ENCODE data around the gene PAPSS2. TPM values are rescaled to one million over a fixed set of nuclear protein-coding genes. Genes with fewer than 3 reads are reported as not detected.
A peak's percentile ranks its signal among the peaks of the same experiment; 100 is the strongest.

PAPSS2 gene
- total RNA-seq, 6 experiments from 2014 or later: 65.3 to 158 (median 105) TPM

DNA sequence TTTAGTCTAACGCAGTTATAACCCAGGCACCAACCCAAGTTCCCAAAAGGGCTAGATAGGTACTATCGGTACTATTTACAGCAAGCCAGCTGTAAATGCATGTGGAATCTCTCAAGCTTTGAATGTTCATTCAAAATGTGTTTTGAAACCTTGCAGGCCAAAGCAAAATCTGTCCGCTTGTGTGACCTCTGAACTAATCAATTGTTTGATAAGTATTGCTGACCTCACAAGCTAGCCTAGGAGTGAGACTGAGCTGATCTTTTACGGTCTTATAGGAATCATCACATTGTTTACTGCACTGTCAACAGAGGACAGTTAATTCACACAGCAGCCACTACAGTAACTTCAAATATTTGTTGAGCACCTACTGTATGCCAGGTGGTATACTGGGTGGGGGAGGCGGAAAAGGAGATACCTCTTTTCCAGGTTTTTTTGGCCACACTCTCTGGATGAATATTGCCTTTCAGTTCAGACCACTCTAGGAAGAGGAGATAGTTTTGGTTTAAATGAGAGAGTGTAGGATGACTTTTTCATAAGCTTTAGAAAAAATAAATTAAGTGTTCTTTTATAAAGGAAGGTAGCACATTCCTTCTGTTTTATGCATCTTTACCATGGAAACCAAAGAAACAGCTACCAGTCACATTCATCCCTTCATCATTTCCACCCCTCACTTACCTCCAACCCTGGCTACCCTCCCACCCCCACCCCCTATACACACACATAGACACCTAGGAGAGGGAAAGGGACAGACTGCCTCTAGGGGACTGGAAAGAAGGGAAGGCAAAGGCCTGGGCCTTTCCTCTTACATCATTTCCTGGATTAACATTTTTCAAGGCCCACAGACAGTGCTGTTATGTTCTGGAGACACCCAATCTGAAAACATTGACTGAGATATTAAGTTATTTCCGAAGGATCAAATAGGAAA, 2.4 kb downstream of the PAPSS2 start:
- 29% methylated on average over 6 of the region's 6 CpGs for WGBS (ENCODE audit: insufficient coverage, low coverage, low lambda C conversion rate, missing lambda C conversion rate)
- DNase-seq (no peak), ATAC-seq (peak; percentile 41 to 53 (median 47))
- Histone ChIP-seq H3K27ac (peak overlapping the region; percentile 88 to 96 (median 92)), H3K9me3 (no peaks in the 10 kb centered on the region), H3K27me3 (no peaks in the 10 kb centered on the region), H3K4me3 (peak overlapping the region; percentile 70 to 90 (median 88)), H3K4me1 (peaks cover 0 to 44% (median 20%) of the 10 kb centered on the region in 4 donors), H3K36me3 (peaks cover 0 to 6% (median 0%) of the 10 kb centered on the region in 4 donors)
- intact Hi-C loops (cut with DNase I): no loop called here
- peak; percentile 41 for TF ChIP-seq POLR2A (IDR thresholded peaks at IDR 0.05)
- TF ChIP-seq, protein P1, sequence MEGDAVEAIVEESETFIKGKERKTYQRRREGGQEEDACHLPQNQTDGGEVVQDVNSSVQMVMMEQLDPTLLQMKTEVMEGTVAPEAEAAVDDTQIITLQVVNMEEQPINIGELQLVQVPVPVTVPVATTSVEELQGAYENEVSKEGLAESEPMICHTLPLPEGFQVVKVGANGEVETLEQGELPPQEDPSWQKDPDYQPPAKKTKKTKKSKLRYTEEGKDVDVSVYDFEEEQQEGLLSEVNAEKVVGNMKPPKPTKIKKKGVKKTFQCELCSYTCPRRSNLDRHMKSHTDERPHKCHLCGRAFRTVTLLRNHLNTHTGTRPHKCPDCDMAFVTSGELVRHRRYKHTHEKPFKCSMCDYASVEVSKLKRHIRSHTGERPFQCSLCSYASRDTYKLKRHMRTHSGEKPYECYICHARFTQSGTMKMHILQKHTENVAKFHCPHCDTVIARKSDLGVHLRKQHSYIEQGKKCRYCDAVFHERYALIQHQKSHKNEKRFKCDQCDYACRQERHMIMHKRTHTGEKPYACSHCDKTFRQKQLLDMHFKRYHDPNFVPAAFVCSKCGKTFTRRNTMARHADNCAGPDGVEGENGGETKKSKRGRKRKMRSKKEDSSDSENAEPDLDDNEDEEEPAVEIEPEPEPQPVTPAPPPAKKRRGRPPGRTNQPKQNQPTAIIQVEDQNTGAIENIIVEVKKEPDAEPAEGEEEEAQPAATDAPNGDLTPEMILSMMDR (IDR thresholded peaks at IDR 0.05): no peak

DNA sequence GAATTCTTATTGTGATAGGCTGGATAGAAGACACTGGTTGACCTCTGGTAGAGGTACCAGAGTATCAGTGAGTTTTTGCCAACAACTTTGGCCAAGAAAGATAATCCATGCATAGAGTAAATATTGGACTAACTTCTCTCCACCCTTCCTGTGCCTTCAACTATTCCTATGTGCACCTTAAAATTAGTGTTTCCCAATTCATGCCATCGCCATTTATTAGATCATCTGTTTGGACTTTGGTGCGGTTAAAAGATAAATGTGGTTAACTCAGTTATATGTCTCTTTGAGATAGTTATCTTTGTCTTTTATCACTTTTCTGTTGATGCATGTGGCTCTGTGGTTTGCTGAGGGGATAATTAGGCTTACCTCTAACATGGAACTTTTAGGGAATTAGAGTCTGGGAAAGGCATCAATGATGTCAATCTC, 4.6 kb downstream of the PAPSS2 start:
- Histone ChIP-seq H3K4me3 (no peak overlapping the region), H3K27ac (peak overlapping the region; percentile 31 to 96 (median 38)), H3K27me3 (no peaks in the 10 kb centered on the region), H3K4me1 (peaks cover 0 to 53% (median 20%) of the 10 kb centered on the region in 4 donors), H3K9me3 (no peaks in the 10 kb centered on the region), H3K36me3 (peaks cover 0 to 6% (median 0%) of the 10 kb centered on the region in 4 donors)
- no peak for TF ChIP-seq POLR2A (IDR thresholded peaks at IDR 0.05)
- TF ChIP-seq, protein P1 (IDR thresholded peaks at IDR 0.05): no peak
- ATAC-seq: peak; percentile 49 to 62 (median 59)
- DNase-seq: no peak
- WGBS (ENCODE audit: insufficient coverage, low coverage, low lambda C conversion rate, missing lambda C conversion rate): 25% methylated on average over 2 of the region's 2 CpGs
- intact Hi-C loops (cut with DNase I): no loop called here

DNA sequence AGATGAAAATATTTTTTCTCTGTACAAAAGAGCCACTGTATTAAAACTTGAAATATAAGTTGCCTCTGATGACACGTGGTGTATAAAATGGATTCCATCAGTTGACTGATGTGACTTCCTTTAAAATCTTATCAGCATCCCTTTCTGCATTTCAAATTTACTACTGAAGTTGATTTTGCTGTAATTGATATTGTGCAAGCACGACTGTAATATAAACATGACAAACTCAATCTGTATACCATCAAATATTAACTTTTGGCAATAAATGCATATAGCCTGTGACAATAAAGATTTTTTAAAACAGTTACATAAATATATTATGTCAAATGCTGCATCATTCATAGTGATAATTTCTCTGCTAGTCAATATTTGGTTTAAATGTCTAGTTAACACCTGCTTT, 7.8 kb downstream of the PAPSS2 start:
- no peaks in the 10 kb centered on the region for H3K9me3 ChIP-seq
- intact Hi-C loops (cut with DNase I): no loop called here
- ATAC-seq: no peak
- peaks cover 0 to 55% (median 18%) of the 10 kb centered on the region in 4 donors for H3K4me1 ChIP-seq
- no peak overlapping the region for H3K27ac ChIP-seq
- DNase-seq: no peak
- no peak overlapping the region for H3K4me3 ChIP-seq
- no peak for TF ChIP-seq POLR2A (IDR thresholded peaks at IDR 0.05)
- TF ChIP-seq, protein P1 (IDR thresholded peaks at IDR 0.05): no peak
- no peaks in the 10 kb centered on the region for H3K27me3 ChIP-seq
- H3K36me3 ChIP-seq: peaks cover 0 to 6% (median 0%) of the 10 kb centered on the region in 4 donors
- 57% methylated on average over 2 of the region's 2 CpGs for WGBS (ENCODE audit: insufficient coverage, low coverage, low lambda C conversion rate, missing lambda C conversion rate)

DNA sequence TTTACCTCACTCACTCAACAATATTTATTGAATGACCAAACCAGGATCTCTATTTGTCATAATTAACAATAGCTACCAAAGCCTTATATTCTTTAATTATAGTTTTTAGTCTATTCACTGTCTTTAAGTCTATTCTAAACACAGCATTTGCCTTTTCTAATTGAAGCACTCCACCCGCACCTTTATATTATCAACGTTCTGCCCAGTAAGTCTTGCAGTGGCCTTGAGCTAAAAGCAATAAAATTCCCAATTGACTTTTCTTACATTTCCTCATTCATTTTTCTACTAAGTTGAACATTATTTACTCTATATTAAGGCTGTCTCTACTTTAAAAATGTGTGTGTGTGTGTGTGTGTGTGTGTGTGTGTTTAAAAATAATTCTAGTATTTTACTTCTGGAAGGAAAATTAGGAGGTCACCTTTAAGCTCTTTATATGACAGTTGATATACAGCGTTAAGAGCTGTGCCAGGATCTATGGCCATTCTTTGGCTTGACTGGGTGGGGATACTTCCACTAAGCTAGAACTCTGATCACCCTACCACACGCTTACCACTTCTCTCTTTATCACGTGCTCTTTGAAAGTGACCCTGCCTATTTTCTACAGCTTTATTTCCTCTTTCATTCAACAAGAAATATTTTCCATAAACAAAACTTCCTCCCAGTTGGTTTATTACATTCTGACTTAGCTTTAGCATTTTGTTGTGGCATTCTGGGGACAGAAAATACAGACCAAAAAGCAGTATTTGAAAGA, 8.8 kb downstream of the PAPSS2 start:
- ATAC-seq (peak in 3 of 4 donors; percentile 12 to 53 (median 33)), DNase-seq (no peak)
- Histone ChIP-seq H3K9me3 (no peaks in the 10 kb centered on the region), H3K27me3 (no peaks in the 10 kb centered on the region), H3K4me1 (peaks cover 0 to 45% (median 13%) of the 10 kb centered on the region in 4 donors), H3K36me3 (peaks cover 0 to 6% (median 0%) of the 10 kb centered on the region in 4 donors), H3K27ac (no peak overlapping the region), H3K4me3 (no peak overlapping the region)
- intact Hi-C loops (cut with DNase I): no loop called here
- no peak for TF ChIP-seq POLR2A (IDR thresholded peaks at IDR 0.05)
- TF ChIP-seq, protein P1 (IDR thresholded peaks at IDR 0.05): no peak
- 82% methylated on average over 5 of the region's 5 CpGs for WGBS (ENCODE audit: insufficient coverage, low coverage, low lambda C conversion rate, missing lambda C conversion rate)
